DMS53 treated with DMSO at 0.1 percent for 48 hours (cell line): ENCODE results near the gene POU2F2.
A peak's percentile ranks its signal among the peaks of the same experiment; 100 is the strongest.

Source experiments
- DNase-seq: peaks from one replicate; lab custom pipeline; 2025; ENCODE audit not compliant: unreplicated experiment; lab: John Stamatoyannopoulos, UW

Gene POU2F2

GRCh38 chr19:42132030-42132628, at the start of gene POU2F2:
Gene POU2F2, minus strand, starts transcription at chr19:42132446. Its CDS starts 35 bp downstream, at chr19:42132411.
- no peak for DNase-seq

DNA sequence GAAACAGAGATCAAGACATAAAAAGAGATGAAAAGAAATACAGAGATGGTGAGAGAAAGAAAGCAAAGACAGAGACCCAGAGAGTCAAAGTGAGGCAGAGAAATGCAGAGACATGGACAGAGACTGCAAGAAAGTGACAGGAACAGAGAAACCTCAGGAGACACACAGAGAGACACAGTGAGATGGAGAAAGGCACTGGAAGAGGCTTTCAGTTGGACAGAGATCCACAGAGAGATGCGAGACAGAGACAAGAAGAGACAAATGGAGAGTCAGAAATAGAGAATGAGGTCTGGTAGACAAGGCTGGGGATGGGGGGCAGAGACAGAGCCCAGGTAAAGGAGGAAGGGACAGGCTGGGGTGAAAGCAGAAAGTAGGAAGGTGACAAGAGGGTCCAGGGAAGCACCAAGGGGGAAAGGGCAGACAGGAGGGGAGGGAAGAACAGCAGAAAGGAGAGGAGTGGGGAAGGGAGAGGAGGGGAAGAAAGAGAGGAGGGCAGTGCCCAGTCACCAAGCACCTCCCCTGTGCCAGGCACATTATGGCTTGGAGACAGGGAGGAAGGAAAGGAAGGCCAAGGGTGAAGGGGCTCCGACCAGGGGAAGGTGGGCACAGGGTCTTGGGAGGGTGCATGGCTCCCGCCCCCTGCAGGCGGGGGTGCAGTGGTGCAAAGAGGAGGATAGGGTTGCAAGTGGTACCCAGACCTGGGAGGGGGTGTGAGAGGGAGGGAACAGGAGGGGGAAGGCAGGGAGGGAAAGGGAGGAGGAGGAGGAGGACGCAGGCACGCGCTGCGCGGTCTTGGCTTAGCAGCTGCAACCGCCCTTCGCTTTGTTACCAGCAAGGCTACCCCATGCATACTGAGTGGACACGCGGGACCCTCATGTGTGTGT, 46.8 kb upstream of the POU2F2 start:
- DNase-seq: no peak

DNA sequence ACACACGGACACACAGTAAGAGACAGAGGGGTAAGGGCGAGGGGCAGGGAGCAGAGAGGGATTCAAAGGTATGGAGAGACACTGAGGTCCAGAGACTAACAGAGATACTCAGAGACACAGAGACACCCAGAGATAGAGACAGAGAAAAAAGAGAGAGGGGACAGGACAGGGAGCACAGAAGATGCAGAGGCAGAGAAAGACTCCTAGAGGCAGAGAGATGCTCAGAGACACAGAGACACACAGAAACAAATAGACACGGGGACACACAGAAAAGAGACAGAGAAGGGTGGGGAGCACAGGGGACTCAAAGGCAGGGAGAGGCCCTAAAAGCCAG, 45.4 kb upstream of the POU2F2 start:
- no peak for DNase-seq

GRCh38 chr19:42176990-42177685, 44.9 kb upstream of the POU2F2 start:
- DNase-seq: peak; percentile 85

DNA sequence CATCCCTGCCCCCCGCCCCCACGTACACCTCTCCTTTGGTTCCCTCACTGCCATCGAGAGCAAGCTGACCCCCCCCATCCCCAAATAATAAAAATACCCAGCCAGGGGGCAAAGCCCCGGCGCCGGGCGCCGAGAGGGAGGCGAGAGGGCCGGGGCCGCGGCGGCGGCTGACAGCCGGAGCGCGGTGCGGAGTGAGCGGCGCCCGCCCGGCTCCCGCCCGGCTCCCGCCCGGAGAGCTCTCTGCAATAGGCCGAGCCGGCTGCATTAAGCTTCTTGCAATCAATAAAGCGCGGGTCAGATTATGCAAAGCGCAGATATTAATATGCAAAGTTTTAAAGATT, 44.4 kb upstream of the POU2F2 start:
- peak; percentile 85 for DNase-seq

DNA sequence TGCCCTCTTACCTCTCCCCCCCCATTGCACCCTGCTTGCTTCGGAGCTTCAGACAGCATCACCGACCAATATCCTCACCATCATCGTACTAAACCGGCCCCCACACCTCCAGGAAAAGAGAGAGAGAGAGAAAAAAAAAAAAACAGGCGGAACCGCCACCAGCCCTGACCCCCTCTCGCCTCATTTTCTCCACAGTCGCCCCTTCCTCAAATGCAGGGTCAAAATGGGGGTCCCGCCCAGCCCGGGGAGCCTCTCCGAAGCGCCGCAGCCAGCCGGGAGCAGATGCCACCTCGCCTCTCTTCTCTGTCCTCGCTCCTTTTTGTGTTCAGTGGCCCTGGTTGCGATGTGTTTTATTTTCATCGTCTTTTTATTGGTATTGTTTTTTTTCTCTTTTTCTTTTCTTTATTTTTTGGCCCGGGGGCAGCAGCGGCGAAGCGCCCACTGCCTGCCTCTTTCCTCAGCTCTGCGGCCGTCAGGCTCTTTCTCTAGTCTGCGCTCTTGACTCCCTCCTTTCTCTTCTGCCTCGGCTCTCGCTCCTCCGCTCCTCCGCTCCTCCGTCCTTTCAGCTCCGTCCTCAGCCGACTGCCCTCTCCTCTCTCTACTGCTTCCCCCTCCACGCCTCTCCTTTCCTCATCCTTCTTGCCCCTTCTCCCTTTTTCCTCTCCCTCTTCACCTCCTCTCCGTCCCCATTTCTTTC, 43.9 kb upstream of the POU2F2 start:
- no peak for DNase-seq

GRCh38 chr19:42174958-42175734, 42.9 kb upstream of the POU2F2 start:
- no peak for DNase-seq

DNA sequence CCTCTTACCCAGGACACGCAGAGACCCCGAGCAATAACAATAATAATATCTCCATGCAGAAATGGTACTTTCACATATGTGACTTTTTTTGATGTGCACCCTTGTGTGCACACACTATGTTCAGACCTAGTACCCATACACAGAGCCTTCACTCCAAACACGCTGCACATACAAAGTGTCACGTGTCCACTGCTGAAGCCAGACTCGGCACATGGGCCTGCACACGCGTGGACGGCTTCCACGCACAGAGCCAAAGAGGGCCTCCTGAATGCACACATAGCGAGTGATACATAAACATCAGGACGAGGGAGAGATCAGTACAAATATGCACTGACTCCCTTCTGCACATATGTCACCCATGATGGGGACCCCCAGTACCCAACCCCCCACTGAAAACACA, 41.9 kb upstream of the POU2F2 start:
- DNase-seq: no peak

- no peak for DNase-seq
These were observed 41.4 kb upstream of the POU2F2 start for GRCh38 chr19:42173695-42174094.

DNA sequence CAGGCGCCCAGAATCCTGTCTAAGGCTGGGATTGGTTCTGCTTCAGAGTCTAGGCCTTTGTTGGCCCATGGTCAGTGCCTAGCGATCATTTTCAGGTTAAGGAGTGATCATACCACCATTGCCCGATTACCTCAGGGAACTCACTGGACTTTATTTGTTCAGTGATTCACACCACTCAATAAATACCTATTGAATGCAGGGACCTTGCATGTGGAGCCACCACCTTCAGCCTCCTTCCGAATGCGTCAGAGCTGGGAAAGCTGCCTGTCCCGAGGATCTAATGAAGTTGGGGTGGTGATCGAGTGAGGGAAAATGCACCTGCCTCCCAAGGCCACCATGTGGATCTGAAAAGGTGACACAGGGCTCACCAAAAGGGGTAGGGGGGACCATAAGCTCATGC, 40.0 kb upstream of the POU2F2 start:
- DNase-seq: peak; percentile 89

- no peak for DNase-seq
These were observed 38.5 kb upstream of the POU2F2 start for GRCh38 chr19:42170715-42171114.

- no peak for DNase-seq
These were observed 37.5 kb upstream of the POU2F2 start for GRCh38 chr19:42169486-42170413.

DNA sequence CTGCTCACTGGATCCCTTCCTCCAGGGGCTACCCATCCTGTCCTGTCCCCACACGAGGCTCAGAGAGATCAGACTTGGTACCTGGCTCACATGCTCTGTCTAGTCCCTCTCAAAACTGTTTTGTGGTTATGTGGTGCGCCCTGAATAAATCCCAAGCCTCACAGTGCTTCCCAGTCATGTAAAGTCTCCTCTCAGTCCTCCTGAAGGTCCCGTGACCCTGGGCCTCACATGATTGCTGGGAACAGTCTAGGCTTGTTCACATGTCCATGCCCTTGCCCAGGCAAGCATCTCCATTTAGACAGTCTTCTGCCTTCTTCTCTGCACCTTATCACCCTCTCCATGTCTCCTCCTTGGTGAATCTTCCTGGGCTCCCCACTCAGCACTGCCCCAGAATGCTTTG, 36.0 kb upstream of the POU2F2 start:
- no peak for DNase-seq

GRCh38 chr19:42166316-42166715, 34.1 kb upstream of the POU2F2 start:
- DNase-seq: peak; percentile 29

- no peak for DNase-seq
These were observed 32.9 kb upstream of the POU2F2 start for GRCh38 chr19:42165146-42165545.

GRCh38 chr19:42161616-42162263, 29.5 kb upstream of the POU2F2 start:
- no peak for DNase-seq

DNA sequence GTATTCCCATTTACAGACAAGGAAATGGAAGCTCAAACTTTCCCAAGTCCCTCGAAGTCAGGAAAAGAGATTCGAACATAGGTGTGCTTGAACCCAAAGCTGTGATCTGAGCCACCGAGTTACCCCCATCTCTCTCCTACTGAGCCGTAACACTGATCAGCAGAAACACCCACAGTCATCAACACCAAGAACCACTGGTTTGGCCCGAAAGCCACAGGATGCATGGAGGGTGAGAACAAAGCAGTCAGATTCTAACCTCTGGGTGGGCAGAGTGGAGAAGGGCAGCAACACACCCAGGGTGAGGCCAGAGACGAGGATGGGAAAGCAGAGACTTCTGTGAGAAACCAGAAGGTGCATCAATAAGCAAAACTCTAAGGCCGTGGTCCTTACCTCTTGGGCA, 27.7 kb upstream of the POU2F2 start:
- DNase-seq: no peak

DNA sequence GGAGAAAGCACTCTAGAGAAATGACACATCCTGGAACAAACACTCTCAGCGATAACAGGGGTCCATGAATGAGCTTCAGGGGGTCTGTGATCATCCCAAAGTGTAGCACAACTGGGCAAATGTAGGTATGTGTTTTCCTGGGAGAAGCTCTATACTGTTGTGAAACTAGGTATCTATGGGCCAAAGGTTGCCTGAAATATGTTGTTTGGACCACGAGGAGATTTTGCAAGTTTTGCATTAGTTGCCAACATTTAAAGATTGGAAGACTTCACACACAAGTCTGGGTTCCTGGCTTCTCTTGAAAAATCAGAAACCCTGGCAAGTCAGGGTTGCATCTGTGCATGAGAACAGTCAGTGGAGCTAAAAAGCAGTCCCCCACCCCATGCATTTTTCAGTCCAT, 26.7 kb upstream of the POU2F2 start:
- no peak for DNase-seq

DNA sequence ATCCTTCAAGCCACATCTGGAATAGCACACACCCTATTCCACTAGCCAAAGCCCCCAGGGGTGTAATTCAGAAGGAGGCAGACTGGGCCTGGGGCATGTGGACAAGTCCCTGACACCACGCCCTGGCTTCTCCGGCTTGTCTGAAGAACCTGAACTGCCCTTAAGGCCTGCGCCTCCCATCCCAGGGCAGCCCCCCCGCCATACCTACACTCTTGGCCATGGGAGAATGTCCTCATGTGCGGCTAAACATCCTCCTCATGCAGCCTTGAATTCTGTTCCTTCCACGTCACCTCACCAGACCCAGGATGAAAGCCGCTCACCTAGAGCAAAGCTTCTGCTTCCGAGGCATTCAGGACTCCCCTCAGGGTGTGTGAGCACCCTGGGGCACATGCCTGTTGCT, 24.3 kb upstream of the POU2F2 start:
- DNase-seq: no peak
